ENCODE measurements around the gene GPR176.

The GPR176 gene, protein sequence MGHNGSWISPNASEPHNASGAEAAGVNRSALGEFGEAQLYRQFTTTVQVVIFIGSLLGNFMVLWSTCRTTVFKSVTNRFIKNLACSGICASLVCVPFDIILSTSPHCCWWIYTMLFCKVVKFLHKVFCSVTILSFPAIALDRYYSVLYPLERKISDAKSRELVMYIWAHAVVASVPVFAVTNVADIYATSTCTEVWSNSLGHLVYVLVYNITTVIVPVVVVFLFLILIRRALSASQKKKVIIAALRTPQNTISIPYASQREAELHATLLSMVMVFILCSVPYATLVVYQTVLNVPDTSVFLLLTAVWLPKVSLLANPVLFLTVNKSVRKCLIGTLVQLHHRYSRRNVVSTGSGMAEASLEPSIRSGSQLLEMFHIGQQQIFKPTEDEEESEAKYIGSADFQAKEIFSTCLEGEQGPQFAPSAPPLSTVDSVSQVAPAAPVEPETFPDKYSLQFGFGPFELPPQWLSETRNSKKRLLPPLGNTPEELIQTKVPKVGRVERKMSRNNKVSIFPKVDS

DNA sequence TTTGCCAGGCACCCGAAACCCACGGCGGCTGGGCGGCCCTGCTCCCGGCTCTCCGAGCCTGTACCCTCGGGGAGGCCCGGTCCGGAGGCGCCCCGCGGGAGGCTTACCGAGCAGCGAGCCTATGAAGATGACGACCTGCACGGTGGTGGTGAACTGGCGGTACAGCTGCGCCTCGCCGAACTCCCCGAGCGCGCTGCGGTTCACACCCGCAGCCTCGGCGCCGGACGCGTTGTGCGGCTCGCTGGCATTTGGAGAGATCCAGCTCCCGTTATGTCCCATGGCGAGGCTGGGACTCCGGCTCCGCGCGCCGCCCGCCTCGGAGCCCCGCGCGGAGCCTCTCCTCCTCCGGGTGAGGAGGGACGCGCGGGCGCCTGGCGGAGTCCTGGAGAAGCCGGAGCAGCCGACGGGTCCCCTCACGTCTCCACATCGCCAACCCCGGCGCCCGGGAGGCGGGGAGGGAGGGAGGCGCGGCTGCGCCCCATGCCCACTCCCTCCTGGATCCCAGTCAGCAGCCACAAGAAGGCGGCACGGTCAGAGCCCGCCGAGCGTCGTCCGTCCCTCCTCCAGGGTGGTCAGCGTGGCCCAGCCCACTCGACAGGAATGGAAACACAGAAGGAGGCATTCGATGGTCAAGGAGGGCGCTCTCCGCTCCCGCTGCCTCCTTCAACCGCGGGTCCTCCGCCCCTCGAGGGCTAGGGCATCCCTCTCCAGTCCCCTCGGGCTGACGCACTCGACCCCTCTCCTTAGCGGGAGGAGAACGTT, at the start of gene GPR176:
GPR176 (minus strand) TSS at position 519 of the 762 bp plus-strand sequence; CDS start at position 279, 240 bp downstream.
- peak; percentile 60 for DNase-seq

DNA sequence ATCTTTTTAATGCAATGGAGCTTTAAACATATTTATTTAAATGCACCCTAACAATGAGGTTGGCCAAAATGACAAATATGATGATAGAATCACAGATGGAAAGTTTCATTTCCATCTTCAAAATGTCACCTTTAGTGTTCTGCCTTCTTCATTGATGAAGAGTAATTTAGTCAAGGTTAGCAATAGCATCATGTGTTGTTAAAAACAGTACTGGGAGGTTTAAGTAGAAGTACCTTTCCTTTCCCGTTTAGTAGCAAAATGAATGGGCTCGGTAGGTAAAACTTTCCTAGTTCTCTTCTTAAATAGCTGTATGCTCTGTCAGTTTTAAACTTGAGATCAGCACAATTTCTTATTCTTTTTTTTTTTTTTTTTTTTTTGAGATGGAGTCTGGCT, 48.9 kb upstream of the GPR176 start:
- no peak for DNase-seq

DNA sequence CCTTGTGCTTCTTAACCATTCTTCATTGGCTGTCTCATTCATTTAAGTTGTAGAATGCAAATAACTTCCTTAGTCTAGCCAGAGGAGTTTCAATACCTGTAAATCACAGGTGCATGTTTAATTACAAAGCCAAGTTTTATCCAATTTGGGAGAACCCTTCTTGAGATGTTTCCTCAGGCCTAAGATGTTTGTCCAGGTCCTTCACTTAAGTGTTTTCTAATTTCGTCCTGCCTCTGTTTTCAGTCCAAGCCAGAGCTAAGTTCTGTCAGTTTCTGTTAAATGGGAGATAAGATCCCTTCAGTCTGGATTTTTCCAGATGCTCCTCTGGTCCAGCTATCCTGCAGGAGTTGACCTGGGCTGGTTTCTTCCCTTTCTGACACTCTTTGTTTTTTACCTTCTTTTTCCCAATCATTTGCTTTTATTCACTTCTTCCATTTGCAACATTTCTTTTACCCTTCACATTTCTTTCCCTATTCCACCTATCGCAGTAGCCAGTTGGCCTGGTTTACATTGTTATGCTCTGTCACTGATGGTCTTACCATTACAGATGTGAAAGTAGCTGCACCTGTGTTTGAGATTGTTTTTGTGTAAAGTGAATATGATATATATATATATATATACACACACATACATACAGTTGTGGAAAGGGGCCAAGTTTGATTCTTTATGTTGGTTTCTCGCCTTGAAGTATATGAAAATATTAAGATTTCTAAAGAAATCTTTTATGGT, 48.4 kb upstream of the GPR176 start:
- DNase-seq = no peak

DNA sequence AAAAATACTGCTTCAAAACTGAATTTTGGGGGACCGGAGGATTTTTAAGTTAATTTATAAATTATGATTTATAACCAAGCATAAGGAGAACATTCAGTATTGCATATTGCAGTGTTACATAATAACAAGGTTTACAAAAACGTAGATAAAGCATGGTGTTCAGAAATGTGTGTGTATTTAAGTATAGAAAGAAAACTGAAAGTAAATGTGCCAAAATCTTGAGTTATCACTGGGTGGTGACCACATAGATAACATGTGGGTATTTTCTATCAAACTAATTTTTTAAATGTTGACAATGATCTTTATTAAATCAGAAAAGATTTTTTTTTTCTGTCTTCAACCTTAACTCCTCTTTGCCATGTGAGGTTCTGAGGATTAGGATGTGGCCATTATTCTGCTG, 46.5 kb upstream of the GPR176 start:
- DNase-seq = no peak

DNA sequence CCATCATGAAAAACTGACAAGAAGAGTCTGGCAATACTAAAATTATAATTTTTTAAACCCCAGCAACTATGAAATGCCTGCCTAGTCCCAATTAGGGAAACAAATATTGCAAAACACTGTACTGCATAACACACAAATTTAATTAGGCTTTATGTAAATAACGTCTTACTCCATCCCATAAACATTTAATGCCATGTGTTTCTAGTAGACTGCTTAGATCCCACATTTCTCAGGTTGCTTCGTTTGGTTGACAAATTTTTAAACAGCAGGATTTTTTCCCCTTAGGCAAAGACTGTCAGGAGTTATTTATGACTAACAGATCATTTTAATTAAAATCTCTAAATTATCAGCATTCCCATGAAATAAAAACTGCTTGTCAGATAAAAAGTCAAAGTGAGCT, 43.7 kb upstream of the GPR176 start:
- no peak for DNase-seq

DNA sequence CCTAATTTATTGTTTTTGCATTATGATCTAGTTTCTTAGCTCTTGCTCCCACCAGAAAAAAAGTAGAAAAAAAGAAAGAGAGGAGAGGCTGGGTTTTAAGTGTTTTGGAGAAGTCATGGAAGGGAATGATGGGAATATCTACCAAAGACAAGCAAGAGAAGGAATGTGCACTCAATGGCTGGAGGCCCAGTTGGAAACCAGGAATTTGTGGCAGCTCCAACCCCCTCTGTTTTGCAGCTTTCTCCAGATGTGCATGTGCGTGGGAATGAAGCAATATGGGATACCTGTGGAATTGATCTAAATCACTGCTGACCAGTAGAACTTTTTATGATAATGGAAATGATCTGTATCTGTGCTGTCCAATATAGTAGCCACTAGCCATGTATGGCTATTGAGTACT, 41.0 kb upstream of the GPR176 start:
- no peak for DNase-seq

DNA sequence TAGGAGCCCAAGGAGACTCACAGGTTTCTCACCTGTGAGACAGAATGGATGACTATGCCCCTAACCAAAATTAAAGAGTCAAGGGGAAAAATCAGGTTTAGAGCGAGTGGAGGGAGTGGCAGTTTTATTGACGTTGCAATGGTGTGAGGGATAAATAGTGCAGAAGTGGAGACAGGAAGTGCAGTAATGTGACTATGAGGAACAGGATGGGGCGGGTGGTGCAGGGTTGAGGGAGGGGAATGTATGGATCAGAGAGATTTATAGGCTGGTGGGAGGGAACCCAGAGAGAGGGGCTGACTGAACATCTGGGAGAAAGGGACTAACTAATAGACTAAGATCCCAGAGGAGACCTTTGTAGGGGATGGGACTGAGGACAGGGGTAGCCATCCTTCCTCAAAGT, 40.3 kb upstream of the GPR176 start:
- no peak for DNase-seq

DNA sequence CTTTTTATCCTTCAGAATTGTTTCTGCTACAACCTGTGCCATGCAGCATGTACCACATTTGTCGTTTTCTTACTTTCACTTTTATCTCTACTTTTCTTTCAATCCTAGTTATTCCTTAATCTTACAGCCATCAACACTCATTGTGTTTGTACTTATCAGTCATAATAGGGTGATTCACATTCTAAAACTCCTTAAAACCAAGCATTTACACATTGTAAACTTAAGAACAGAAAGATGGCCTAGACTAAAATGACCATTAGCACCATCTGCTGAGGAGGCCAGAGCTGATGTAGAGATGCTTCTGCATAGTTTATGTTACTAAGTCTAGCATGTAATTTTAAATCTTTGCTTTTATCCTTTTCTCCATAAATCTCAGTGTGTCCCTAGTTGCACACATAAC, 39.3 kb upstream of the GPR176 start:
- no peak for DNase-seq

DNA sequence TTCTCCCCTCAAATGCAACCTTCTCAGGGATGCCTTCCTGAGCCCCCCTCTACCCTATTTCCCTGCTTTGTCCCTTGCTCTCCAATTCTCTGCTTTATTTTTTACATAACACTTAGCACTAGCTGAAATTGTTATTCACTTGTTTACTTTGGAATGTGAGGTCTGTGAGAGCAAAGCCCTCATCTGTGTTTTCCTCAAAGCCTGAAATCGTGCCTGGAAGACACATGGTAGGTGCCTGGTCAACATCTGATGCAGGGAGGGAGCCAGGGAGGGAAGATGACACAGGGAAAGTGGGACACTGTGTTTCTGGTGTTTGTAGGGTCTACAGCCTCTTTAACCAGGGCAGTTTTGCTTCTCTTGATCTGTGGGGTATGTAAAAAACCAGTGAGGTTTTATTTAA, 37.4 kb upstream of the GPR176 start:
- DNase-seq = no peak

DNA sequence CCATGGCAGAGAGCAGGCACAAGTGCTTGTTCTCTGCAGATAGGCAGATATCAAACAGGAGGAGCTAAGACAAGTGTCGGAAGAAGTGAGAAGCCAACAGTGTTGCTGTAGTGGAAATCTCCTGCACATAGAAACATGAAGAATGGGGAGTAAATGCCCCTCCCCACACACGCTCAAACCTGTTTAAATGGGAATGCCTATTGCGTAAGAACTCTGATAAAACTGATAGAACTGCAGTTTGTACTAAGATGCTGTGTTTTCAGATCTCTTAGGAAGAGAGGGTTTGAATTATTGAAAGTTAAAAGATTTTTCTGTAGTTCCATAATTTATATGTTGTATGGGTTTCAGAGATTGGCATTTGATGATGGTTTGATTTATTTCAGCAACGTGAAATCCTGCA, 33.5 kb upstream of the GPR176 start:
- no peak for DNase-seq

DNA sequence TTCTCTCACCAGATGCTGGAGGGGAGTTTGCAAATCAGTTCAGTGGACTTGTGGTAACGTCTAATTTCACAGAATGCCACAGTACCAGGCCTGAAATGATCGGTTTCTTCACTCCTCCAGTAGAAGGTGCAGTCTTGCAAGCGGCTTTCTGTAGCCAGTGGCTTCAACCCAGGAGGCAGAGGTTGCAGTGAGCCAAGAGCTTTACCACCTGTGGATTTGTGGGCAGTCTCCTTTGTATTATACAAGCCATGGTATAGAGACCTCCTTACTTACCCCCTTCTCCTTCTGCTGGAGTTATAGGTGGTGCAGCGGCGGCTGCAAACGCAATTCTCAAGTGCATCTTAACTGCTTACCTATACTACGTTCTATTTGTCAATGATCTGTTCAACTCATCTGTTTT, 31.5 kb upstream of the GPR176 start:
- DNase-seq = no peak

DNA sequence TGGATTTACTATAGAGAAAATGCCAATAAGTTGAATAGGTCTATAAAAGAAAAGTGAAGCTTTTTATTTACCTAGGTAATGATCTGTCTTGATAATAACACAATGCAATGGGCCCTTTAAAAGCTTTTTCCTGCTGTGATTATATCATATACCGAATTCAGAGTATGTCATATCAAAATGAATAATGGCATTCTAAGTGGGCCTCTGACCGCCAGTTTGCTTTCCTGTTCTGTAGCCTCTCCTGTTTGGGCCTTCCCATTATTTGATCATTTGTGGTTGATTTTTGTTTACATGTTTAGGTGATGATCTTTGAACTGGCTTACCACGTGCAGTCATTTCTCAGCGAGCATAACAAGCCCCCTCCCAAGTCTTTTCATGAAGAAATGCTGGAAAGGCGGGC, 28.8 kb upstream of the GPR176 start:
- no peak for DNase-seq

DNA sequence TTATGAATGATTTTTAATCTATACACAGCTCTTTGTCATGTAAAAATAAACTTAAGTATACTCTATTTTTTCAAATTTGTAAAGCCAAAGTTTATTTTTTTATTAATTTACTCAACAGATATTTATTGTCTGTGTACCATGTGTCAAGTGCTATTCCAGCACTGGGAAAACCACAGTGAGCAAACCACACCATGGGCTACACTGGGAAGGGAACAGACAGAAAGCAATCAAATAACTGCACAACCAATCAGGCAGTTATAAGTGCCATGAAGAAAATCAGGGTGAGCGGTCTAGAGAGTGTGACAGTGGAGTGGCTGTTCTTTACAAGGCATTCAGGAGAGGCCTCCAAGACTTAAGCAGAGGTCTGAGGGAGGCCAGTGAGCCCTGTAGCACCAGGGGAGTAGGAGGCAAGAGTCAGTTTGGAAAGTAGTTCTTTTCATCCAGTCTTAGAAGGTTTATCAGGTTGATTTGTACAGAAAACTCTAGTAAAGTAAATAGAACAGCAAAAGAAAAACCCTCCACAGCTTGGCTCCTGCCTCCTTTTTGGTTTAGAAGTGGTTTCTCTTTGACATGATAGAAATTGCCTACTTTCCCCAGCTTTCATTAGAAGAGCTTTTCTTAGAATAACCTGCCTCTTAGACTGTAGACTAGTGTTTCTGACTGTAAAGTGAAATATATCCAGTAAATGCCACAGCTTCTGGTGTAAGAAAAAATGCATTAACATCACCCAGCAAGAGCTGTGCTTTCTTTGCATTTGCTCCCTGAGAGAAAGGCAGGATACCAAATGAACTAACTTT, 27.5 kb upstream of the GPR176 start:
- no peak for DNase-seq

DNA sequence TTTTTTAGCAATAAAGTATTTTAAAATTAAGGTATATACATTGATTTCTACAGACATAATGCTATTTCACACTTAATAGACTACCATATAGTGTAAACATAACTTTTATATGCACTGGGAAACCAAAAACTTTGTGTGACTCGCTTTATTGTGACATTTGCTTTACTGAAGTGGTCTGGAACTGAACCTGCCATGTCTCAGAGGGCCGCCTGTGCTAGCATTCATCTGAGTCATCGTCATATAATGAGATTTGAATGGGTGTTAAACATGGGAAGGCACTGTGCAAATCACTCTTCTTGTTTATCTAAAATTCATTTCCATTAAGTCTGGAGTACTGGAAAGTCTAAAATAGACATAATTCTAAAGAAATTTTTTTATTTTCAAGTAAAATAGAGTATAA, 26.8 kb upstream of the GPR176 start:
- no peak for DNase-seq

DNA sequence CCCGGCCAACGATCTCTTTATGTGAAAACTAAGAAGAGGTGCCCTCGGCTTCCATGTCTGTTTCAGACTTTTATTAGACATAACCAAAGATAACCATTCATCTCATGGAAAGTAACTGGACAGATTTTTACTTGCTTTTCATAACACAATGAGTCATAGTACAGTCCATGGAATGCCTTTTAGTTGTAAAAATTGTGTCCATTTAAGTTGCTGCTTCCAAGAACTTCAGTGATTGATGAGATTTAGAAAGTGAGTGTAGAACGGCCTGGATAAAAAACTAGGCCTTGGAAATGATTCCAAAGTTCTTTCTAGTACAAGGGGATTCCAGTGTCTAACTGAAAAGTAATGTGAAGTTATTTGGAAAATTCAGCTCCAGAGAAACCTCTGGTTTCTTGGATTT, 24.7 kb upstream of the GPR176 start:
- no peak for DNase-seq

DNA sequence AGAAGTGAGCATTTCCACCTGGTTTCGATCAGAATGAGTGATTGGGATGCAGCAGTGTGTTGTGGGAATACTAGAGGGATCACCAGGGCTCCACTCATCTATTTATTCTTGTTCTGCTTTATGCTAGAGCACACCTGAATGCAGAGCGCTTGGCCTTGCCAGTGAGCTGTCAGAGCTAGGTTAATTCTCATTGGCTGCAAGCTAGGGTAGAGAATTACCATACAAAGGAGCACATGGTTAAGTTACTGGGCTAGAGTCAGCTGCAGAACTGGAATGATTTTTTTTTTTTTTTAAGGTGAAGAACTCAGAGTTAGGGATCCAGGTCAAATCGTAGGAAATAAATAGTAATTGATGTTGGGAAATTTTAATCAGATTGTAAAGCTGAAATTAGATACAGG, 22.7 kb upstream of the GPR176 start:
- no peak for DNase-seq

DNA sequence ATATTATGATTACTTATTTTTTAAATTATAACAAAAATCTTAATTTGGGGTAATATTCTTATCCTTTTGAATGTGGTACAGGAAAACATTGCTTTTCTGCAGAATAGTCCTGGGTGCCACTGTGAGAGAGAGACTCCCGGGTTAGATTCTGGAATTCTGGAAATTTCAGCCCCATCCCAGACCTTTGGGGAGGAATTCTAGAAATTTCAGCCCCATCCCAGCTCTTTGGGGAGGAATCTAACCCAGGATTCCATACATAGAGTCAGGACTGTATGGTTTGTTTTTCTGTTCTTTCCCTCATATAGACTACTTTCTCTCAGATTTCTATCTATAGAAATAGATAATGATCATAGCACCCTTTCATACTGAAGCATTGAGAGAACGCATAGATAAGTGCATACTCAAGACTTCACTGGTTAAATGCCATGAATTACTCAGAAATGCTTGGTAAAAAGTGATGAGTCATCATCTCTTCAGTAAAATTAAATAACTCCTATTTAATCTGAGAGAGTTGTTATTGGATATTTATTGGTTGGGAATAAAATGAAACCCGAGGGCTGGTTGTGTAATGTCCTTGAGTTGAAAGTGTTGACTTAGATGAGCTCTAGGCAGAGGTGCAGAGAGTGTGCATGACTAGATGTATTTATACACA, 22.2 kb upstream of the GPR176 start:
- DNase-seq = no peak

DNA sequence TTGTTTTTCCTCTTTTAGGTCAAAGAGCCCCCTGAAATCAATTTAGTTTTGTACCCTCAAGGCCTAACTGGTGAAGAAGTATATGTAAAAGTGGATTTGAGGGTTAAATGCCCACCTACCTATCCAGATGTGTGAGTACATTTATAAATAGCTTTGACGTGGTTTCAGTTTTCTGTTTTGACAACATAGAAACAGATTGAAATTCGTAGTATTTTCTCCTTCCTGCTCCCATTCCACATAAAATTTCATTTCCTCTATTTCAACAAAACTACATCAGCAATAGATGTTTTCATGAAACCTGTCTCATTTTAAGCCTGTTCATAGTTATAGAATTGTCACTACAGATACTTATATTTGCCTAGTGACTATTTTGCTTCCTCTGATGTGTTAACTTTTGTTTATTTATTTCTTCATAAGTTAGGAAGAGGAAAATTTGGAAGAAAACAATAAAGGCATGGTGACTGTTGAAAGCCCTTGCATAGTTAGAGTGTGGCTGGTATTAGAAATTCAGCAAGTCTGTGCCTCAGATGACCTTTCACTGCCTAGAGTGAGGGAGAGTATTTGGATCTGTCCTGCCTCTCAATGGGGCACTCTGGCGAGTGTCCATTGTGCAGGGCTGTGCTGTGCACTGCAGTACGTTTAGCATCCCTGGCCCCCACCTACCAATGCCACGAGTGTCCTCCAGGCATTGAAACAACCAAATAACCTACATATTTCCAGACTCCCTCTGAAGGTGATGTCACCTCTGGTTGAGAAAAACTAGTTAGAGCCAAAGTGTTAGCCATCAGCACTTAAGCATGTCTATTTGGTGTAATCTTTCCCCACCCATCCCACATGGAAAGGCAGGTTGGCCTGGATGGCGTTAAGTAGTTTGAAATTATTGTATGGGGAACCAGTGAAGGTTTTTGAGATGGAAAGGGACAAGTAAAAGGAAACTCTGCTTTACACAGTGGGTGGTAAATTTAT, 19.7 kb upstream of the GPR176 start:
- no peak for DNase-seq

DNA sequence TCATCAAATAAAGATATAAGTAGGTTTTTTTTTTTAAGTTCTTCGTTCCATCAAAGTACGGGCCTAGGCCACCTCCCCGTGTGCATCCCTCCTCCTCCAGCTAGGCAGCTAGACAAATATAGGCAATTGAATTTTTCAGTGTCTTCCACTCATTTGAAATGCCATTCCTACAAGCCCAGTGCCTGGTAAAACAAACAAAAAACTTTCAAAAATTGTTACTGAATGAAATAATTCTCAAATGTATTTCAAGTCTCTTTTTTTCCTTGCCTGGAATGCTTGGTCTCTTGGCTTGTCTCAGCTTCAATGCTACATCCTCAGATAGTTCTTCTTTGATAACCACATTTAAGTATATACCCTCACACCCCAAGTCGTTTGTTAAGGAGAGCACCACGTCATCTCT, 17.6 kb upstream of the GPR176 start:
- no peak for DNase-seq

DNA sequence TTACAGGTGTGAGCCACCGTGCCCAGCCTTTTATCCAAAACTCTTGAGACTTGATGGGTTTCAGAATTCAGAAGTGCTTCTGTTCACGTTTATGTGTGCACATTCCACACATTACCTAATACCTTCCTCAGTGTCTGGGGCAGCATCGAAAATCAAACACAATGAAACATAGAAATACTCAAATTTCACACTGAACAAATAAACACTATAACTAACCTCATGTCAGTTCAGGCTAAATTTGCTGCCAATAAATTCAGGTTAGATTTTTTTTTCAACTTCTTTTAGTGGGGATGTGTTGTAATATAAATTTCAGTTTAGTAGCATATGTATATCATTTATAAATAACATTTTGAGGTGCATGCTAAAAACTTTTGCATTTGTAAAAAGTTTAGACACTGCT, 16.6 kb upstream of the GPR176 start:
- DNase-seq = no peak

DNA sequence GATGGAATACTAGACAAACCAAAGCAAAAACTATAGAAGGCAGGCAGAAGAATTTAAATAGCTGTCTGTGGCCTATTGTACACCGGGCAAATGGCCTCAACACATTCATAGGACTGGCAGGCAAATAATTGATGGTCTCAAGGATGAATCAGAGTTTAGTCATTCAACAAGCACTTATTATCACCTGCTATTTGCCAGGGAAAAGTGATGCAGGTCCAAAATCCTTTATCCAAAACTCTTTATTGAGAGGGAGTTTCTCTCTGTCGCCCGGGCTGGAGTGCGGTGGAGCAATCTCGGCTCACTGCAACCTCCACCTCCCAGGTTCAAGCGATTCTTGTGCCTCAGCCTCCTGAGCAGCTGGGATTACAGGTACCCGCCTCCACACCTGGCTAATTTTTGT, 16.1 kb upstream of the GPR176 start:
- no peak for DNase-seq

Data from NCI-H2171 treated with DMSO at 0.1 percent for 48 hours (cell line).